ENCODE data around the gene MED10. TPM values are rescaled to one million over a fixed set of nuclear protein-coding genes. Genes with fewer than 3 reads are reported as not detected.

The MED10 gene
- total and polyA plus RNA-seq, 9 of the 15 experiments (the other 6 are each of a cell fraction or from before 2014, with no cell fraction given), result 23.8 to 83.4 (median 58.8) TPM

DNA sequence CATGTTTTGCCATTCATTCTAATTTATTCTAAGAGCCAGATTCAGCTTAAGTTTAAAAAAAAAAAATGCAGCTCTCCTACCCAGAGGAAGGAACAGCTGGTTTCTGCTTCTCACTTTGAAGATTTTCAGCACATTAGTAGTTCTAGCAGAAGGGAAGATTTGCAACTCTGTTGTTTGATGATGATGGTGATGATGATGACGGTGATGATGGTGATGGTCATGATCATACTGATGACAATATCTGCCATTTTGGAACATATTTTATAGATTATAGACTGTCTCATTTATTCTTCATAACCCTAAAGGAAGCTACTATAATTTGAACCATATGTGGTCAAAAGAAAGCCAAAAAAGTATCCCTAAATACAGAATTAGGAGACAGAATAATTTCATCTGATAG is 7.9 kb upstream of the MED10 start:
- Histone ChIP-seq H3K4me1 (replicated peaks in 1 of 2; ENCODE audit: control insufficient read depth in 2 of 2, insufficient read depth in 2 of 2, low read length in 2 of 2) (peaks cover 0 to 3% of the 10 kb centered on the region in 2 experiments; a peak in 2 of 5 replicates), H3K9me1 (ENCODE audit: control insufficient read depth, insufficient read depth, low read length) (no peaks in the 10 kb centered on the region), H3K27me3 (ENCODE audit: control insufficient read depth in 2 of 2, insufficient read depth in 2 of 2, low read length in 2 of 2) (peaks cover 23 to 33% of the 10 kb centered on the region in 2 experiments), H4K20me1 (replicated peaks; ENCODE audit: control insufficient read depth, insufficient read depth, low read length) (no peaks in the 10 kb centered on the region), H3K4me3 (no peak overlapping the region), H3K9me3 (replicated peaks; ENCODE audit: control insufficient read depth, insufficient read depth, low read depth, low read length) (no peaks in the 10 kb centered on the region), H3K4me2 (ENCODE audit: insufficient read depth, low read length) (no peak overlapping the region), H3K79me2 (ENCODE audit: control insufficient read depth, insufficient read depth, low read length) (no peaks in the 10 kb centered on the region), H3K36me3 (ENCODE audit: control insufficient read depth, insufficient read depth, low read length) (no peaks in the 10 kb centered on the region), H2AFZ (ENCODE audit: low read depth, low read length) (no peak overlapping the region), H3K9ac (ENCODE audit: insufficient read depth in 1 of 2, low read depth in 2 of 2, low read length in 2 of 2) (no peak overlapping the region), H3K27ac (ENCODE audit: extremely low read depth, low read depth, low read length) (no peak overlapping the region)
- no peak for DNase-seq (ENCODE audit: extremely low read depth in 1 of 4, low spot score in 3 of 4)
- POLR2A ChIA-PET, result no interaction called here
- BruUV-seq (replicated peaks), result no TSS peak
- TF ChIP-seq MTA2 (IDR thresholded peaks at IDR 0.05; ENCODE audit: low read depth) (no peak), ELF1 (tag; IDR thresholded peaks at IDR 0.05) (no peak), HDAC1 (IDR thresholded peaks at IDR 0.05) (no peak), SMAD1 (IDR thresholded peaks at IDR 0.05; ENCODE audit: low read depth, low read length, partially characterized antibody) (no peak), FOXA1 (IDR thresholded peaks at IDR 0.05; ENCODE audit: borderline replicate concordance) (no peak), PCBP2 (IDR thresholded peaks at IDR 0.05; ENCODE audit: low read depth, low read length, poor library complexity, severe bottlenecking) (no peak), SREBF1 (IDR thresholded peaks at IDR 0.05; ENCODE audit: borderline replicate concordance, low read depth, low read length) (no peak), SRSF9 (IDR thresholded peaks at IDR 0.05; ENCODE audit: borderline replicate concordance, low read depth, low read length) (no peak), ZNF311 (CRISPR knock-in tag; IDR thresholded peaks at IDR 0.05) (no peak), SREBF2 (CRISPR knock-in tag; IDR thresholded peaks at IDR 0.05) (no peak), POLR3A (IDR thresholded peaks at IDR 0.05; ENCODE audit: borderline replicate concordance, extremely low read depth, insufficient read depth, insufficient read length) (no peak)
- TF ChIP-seq, protein P1, sequence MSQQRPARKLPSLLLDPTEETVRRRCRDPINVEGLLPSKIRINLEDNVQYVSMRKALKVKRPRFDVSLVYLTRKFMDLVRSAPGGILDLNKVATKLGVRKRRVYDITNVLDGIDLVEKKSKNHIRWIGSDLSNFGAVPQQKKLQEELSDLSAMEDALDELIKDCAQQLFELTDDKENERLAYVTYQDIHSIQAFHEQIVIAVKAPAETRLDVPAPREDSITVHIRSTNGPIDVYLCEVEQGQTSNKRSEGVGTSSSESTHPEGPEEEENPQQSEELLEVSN (IDR thresholded peaks at IDR 0.05; ENCODE audit: borderline replicate concordance in 1 of 2, extremely low read depth in 1 of 2, insufficient read depth in 1 of 2, insufficient read length in 1 of 2, low read depth in 1 of 2, low read length in 1 of 2, poor library complexity in 1 of 2, severe bottlenecking in 1 of 2), result no peak
- TF ChIP-seq, protein P2, sequence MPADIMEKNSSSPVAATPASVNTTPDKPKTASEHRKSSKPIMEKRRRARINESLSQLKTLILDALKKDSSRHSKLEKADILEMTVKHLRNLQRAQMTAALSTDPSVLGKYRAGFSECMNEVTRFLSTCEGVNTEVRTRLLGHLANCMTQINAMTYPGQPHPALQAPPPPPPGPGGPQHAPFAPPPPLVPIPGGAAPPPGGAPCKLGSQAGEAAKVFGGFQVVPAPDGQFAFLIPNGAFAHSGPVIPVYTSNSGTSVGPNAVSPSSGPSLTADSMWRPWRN (IDR thresholded peaks at IDR 0.05; ENCODE audit: low read depth), result no peak
- no peak for FAIRE-seq
- in situ Hi-C loops (cut with MboI), result no loop called here
- intact Hi-C loops (cut with micrococcal nuclease), result no loop called here
- CTCF ChIA-PET (ENCODE audit: low intra/inter-chr PET ratio), result no interaction called here
- WGBS (ENCODE audit: insufficient coverage, low coverage, missing lambda C conversion rate), result 9% methylated on average over 1 of the region's 1 CpG
- ATAC-seq, result no peak

All from K562 (cell line).